HepG2 (cell line): Measurements from ENCODE around the gene ARHGDIA. TPM values are rescaled to one million over a fixed set of nuclear protein-coding genes. Genes with fewer than 3 reads are reported as not detected.

ENCODE experiments used
- BRF2 ChIP-seq: sonication (generic); formaldehyde crosslinking; IDR thresholded peaks from 2 replicates; pipeline ENCODE4 v1.8.1; 2022; ENCODE audit warnings: mild to moderate bottlenecking, missing genetic modification reagents
- CHD4 ChIP-seq: fragments of 200-600 bp; sonication (generic); IDR thresholded peaks from 2 replicates; pipeline ENCODE4 v1.7.0; 2017; ENCODE audit warnings: mild to moderate bottlenecking, low read length, borderline replicate concordance
- LCORL ChIP-seq, 2 experiments: fragments of 450-650 bp in 1 of 2; sonication (generic) in 1 of 2; formaldehyde crosslinking in 1 of 2; IDR thresholded peaks; 2 replicates each; pipeline versions ENCODE4 v1.5.0 to v1.6.1; 2017 to 2020; ENCODE audit warnings: antibody characterized with exemption in 1 of 2, missing genetic modification reagents in 1 of 2
- MXD3 ChIP-seq: IDR thresholded peaks from 2 replicates; pipeline ENCODE4 v1.6.1; 2016; ENCODE audit warnings: mild to moderate bottlenecking, missing biosample characterization, missing genetic modification reagents
- NR3C1 ChIP-seq: sonication (generic); formaldehyde crosslinking; IDR thresholded peaks from 2 replicates; pipeline ENCODE4 v1.4.0; 2020; ENCODE audit warnings: missing genetic modification reagents
- NRL ChIP-seq: sonication (generic); formaldehyde crosslinking; IDR thresholded peaks from 2 replicates; pipeline ENCODE4 v1.5.0; 2020; ENCODE audit warnings: missing genetic modification reagents, mild to moderate bottlenecking, moderate library complexity, borderline replicate concordance
- REPIN1 ChIP-seq: sonication (generic); formaldehyde crosslinking; IDR thresholded peaks from 2 replicates; pipeline ENCODE4 v1.8.0; 2022; ENCODE audit warnings: missing genetic modification reagents, low read depth, mild to moderate bottlenecking, borderline replicate concordance
- RORA ChIP-seq: sonication (generic); formaldehyde crosslinking; IDR thresholded peaks from 2 replicates; pipeline ENCODE4 v1.5.0; 2020; ENCODE audit warnings: mild to moderate bottlenecking, missing genetic modification reagents, moderate library complexity
- SP140L ChIP-seq: sonication (generic); formaldehyde crosslinking; IDR thresholded peaks from 2 replicates; pipeline ENCODE4 v1.4.0; 2020; ENCODE audit warnings: missing genetic modification reagents, borderline replicate concordance
- SP2 ChIP-seq: sonication (generic); formaldehyde crosslinking; IDR thresholded peaks from 2 replicates; pipeline ENCODE4 v1.5.1; 2020; ENCODE audit warnings: mild to moderate bottlenecking, missing genetic modification reagents
- STAT5B ChIP-seq: sonication (generic); formaldehyde crosslinking; IDR thresholded peaks from 2 replicates; pipeline ENCODE4 v1.4.0; 2020; ENCODE audit warnings: missing genetic modification reagents
- TBP ChIP-seq: sonication (generic); formaldehyde crosslinking; IDR thresholded peaks from 2 replicates; pipeline ENCODE4 v1.5.0; 2020; ENCODE audit warnings: missing genetic modification reagents
- ZBTB7B ChIP-seq: sonication (generic); formaldehyde crosslinking; IDR thresholded peaks from 2 replicates; pipeline ENCODE4 v1.4.0; 2020; ENCODE audit warnings: missing genetic modification reagents
- ZNF232 ChIP-seq: sonication (generic); formaldehyde crosslinking; IDR thresholded peaks from 2 replicates; pipeline ENCODE4 v1.4.0; 2020; ENCODE audit warnings: missing genetic modification reagents, borderline replicate concordance
- ZNF263 ChIP-seq: sonication (generic); formaldehyde crosslinking; IDR thresholded peaks from 2 replicates; pipeline ENCODE4 v1.4.0; 2020; ENCODE audit warnings: missing genetic modification reagents
- ZNF282 ChIP-seq: fragments of 450-650 bp; IDR thresholded peaks from 2 replicates; pipeline ENCODE4 v1.6.1; 2018; ENCODE audit not compliant: partially characterized antibody
- ZNF431 ChIP-seq: sonication (generic); formaldehyde crosslinking; IDR thresholded peaks from 2 replicates; pipeline ENCODE4 v1.9.0; 2022; ENCODE audit warnings: missing genetic modification reagents, low read depth, mild to moderate bottlenecking, borderline replicate concordance
- ZNF468 ChIP-seq: sonication (generic); formaldehyde crosslinking; IDR thresholded peaks from 2 replicates; pipeline ENCODE4 v1.8.0; 2022; ENCODE audit warnings: mild to moderate bottlenecking, moderate library complexity, missing genetic modification reagents
- ZNF503 ChIP-seq: sonication (generic); formaldehyde crosslinking; IDR thresholded peaks from 2 replicates; pipeline ENCODE4 v1.4.0; 2020; ENCODE audit warnings: missing genetic modification reagents
- ZNF530 ChIP-seq: sonication (generic); formaldehyde crosslinking; IDR thresholded peaks from 2 replicates; pipeline ENCODE4 v1.5.0; 2020; ENCODE audit warnings: low read depth, mild to moderate bottlenecking, missing genetic modification reagents
- ZNF558 ChIP-seq: sonication (generic); formaldehyde crosslinking; IDR thresholded peaks from 2 replicates; pipeline ENCODE4 v1.9.0; 2022; ENCODE audit warnings: mild to moderate bottlenecking, missing genetic modification reagents, borderline replicate concordance
- ZNF589 ChIP-seq: sonication (generic); formaldehyde crosslinking; conservative IDR thresholded peaks from 2 replicates; pipeline ENCODE4 v1.8.0; 2022; ENCODE audit warnings: mild to moderate bottlenecking, moderate library complexity, missing genetic modification reagents
- ZNF710 ChIP-seq: sonication (generic); formaldehyde crosslinking; IDR thresholded peaks from 2 replicates; pipeline ENCODE4 v1.5.0; 2020; ENCODE audit warnings: mild to moderate bottlenecking, missing genetic modification reagents, borderline replicate concordance
- ZNF792 ChIP-seq: IDR thresholded peaks from 2 replicates; pipeline ENCODE4 v1.6.1; 2016
- ZSCAN29 ChIP-seq: sonication (generic); formaldehyde crosslinking; conservative IDR thresholded peaks from 2 replicates; pipeline ENCODE4 v1.4.0; 2020; ENCODE audit warnings: mild to moderate bottlenecking, missing genetic modification reagents
- ZUFSP ChIP-seq: sonication (generic); formaldehyde crosslinking; IDR thresholded peaks from 2 replicates; pipeline ENCODE4 v1.9.0; 2021; ENCODE audit warnings: missing genetic modification reagents, mild to moderate bottlenecking, borderline replicate concordance
- polyA plus RNA-seq, 8 experiments: library from polyadenylated mRNA; depleted of rRNA in 3 of 8; stranded (reverse) in 7 of 8; unstranded in 1 of 8; fragments of >200 nt; fragmentation: Illumina TruSeq in 4 of 8; extraction: Trizol in 4 of 8; gene quantifications; 2 replicates each; pipeline versions ENCODE4 v1.2.1 to v1.2.3, GENCODE V29; 2011 to 2016; ENCODE audit warnings: low read depth in 4 of 8, missing spikeins in 1 of 8, mixed read lengths in 1 of 8; ENCODE audit not compliant: insufficient read depth in 1 of 8
- total RNA-seq, 5 experiments: library from RNA; depleted of rRNA; stranded (reverse); fragments of >200 nt; fragmentation: Illumina TruSeq; extraction: Trizol; gene quantifications; 2 replicates each; pipeline ENCODE4 v1.2.3, GENCODE V29; 2016; ENCODE audit warnings: low read depth in 1 of 5

ARHGDIA gene
- total and polyA plus RNA-seq, 2 of the 13 experiments (the other 11 are each of a cell fraction or from before 2014, with no cell fraction given): 40.0 to 64.0 TPM

- no peak for TF ChIP-seq ZNF589 (CRISPR knock-in tag)
- no peak for TF ChIP-seq SP2
- TF ChIP-seq ZNF558: no peak
- TF ChIP-seq ZNF263 (CRISPR knock-in tag): no peak
- TF ChIP-seq ZBTB7B: no peak
- no peak for TF ChIP-seq SP140L (CRISPR knock-in tag)
- TF ChIP-seq LCORL (IDR thresholded peaks at IDR 0.05): no peak
- no peak for TF ChIP-seq LCORL (CRISPR knock-in tag; IDR thresholded peaks at IDR 0.05)
- TF ChIP-seq REPIN1 (CRISPR knock-in tag): no peak
- TF ChIP-seq ZNF282: no peak
- no peak for TF ChIP-seq ZNF710 (CRISPR knock-in tag)
- TF ChIP-seq BRF2 (CRISPR knock-in tag): no peak
- TF ChIP-seq ZNF530 (CRISPR knock-in tag): no peak
- 0 out of 2 replicates have a peak, but pooled peaks have one; percentile 3 for TF ChIP-seq NRL
- TF ChIP-seq MXD3 (CRISPR knock-in tag): no peak
- TF ChIP-seq NR3C1 (CRISPR knock-in tag): no peak
- TF ChIP-seq ZNF431 (CRISPR knock-in tag): no peak
- TF ChIP-seq STAT5B (CRISPR knock-in tag): no peak
- TF ChIP-seq ZNF232 (CRISPR knock-in tag): no peak
- TF ChIP-seq ZNF792 (CRISPR knock-in tag): no peak
- no peak for TF ChIP-seq TBP (CRISPR knock-in tag)
- no peak for TF ChIP-seq ZNF503 (CRISPR knock-in tag)
- no peak; the same call in 1 of the 2 replicates for TF ChIP-seq ZNF468
- TF ChIP-seq CHD4: no peak
- TF ChIP-seq ZUFSP (CRISPR knock-in tag): no peak
- TF ChIP-seq RORA: no peak
- no peak for TF ChIP-seq ZSCAN29 (CRISPR knock-in tag)
Measured at GRCh38 chr17:81865358-81865732, 5.8 kb downstream of the ARHGDIA start (continued).
